B cell (primary cell): ENCODE results near the gene GIPR. TPM values are rescaled to one million over a fixed set of nuclear protein-coding genes. Genes with fewer than 3 reads are reported as not detected.

Experiments
- ATAC-seq: fragments of 200-7000 bp; cut with Tn5 transposase; one replicate; pipeline ENCODE4 v1.10.0; 2021; ENCODE audit warnings: low read depth, mild to moderate bottlenecking, moderate number of reproducible peaks, moderate library complexity
- CTCF ChIA-PET: fragments of 350-600 bp; sonication (Branson Sonifier 250); formaldehyde crosslinking; loops from one replicate; lab custom pipeline; 2021; ENCODE audit warnings: antibody characterized with exemption, inconsistent platforms; lab: Charles Lee
- POLR2A ChIA-PET: fragments of 350-600 bp; sonication (Branson Sonifier 250); formaldehyde crosslinking; loops from one replicate; lab custom pipeline; 2021; ENCODE audit warnings: antibody characterized with exemption; lab: Charles Lee
- DNase-seq: peaks from one replicate; pipeline ENCODE4 v3.0.0; 2013
- H2AFZ ChIP-seq: 2 replicates; pipeline ENCODE4 v1.6.1; 2012; ENCODE audit warnings: mild to moderate bottlenecking, low read depth, low read length; ENCODE audit not compliant: insufficient read depth, poor library complexity, severe bottlenecking
- H3K27ac ChIP-seq, 2 donors: 1 replicate in 1 of 2; 2 replicates in 1 of 2; pipeline ENCODE4 v1.5.1; 2012 to 2013; ENCODE audit warnings: low read length in 2 of 2, mild to moderate bottlenecking in 2 of 2, moderate library complexity in 1 of 2
- H3K27me3 ChIP-seq, 4 experiments: fragments of 200-600 bp in 1 of 4; sonication (generic) in 1 of 4; replicated peaks in 1 of 4; 1 replicate in 2 of 4; 2 replicates in 2 of 4; pipeline versions ENCODE4 v1.6.1 to v1.7.0; 2013 to 2016; ENCODE audit warnings: low read length in 3 of 4, mild to moderate bottlenecking in 2 of 4, mixed read lengths in 1 of 4, moderate library complexity in 1 of 4; ENCODE audit not compliant: insufficient read depth in 4 of 4, control insufficient read depth in 3 of 4; ENCODE audit errors: control extremely low read depth in 1 of 4
- H3K36me3 ChIP-seq, 2 experiments: replicated peaks in 1 of 2; 1 replicate in 1 of 2; 2 replicates in 1 of 2; pipeline versions ENCODE4 v1.6.1 to v1.7.1; 2013; ENCODE audit warnings: low read length in 1 of 2; ENCODE audit not compliant: insufficient read depth in 2 of 2, control insufficient read depth in 1 of 2; ENCODE audit errors: control extremely low read depth in 1 of 2, extremely low read depth in 1 of 2
- H3K4me1 ChIP-seq, 2 donors: fragments of 200-600 bp in 1 of 2; sonication (generic) in 1 of 2; 1 replicate in 1 of 2; 2 replicates in 1 of 2; pipeline versions ENCODE4 v1.5.1 to v1.6.1; 2013 to 2017; ENCODE audit warnings: low read length in 2 of 2; ENCODE audit not compliant: control insufficient read depth in 2 of 2, insufficient read depth in 2 of 2
- H3K4me2 ChIP-seq: replicated peaks from 2 replicates; pipeline ENCODE3; 2012; ENCODE audit warnings: mild to moderate bottlenecking, low read depth, low read length; ENCODE audit not compliant: poor library complexity, severe bottlenecking
- H3K4me3 ChIP-seq, 5 experiments: fragments of 200-600 bp in 1 of 5; sonication (generic) in 1 of 5; 1 replicate in 3 of 5; 2 replicates in 2 of 5; pipeline versions ENCODE4 v1.5.1 to v1.7.0; 2011 to 2016; ENCODE audit warnings: low read length in 4 of 5, mild to moderate bottlenecking in 4 of 5, low read depth in 2 of 5, control low read depth in 1 of 5, moderate library complexity in 1 of 5; ENCODE audit not compliant: insufficient read depth in 1 of 5; ENCODE audit errors: control extremely low read depth in 1 of 5, extremely low read depth in 1 of 5
- H3K79me2 ChIP-seq: fragments of 200-600 bp; sonication (generic); one replicate; pipeline ENCODE4 v1.6.0; 2016; ENCODE audit warnings: low read length; ENCODE audit not compliant: control insufficient read depth, insufficient read depth
- H3K9ac ChIP-seq: fragments of 200-600 bp; sonication (generic); 2 replicates; pipeline ENCODE4 v1.6.1; 2017; ENCODE audit warnings: mild to moderate bottlenecking, low read length, moderate library complexity
- H3K9me3 ChIP-seq, 3 donors: one replicate each; pipeline versions ENCODE4 v1.6.1 to v1.7.1; 2013; ENCODE audit warnings: low read length in 2 of 3; ENCODE audit not compliant: control insufficient read depth in 2 of 3, insufficient read depth in 1 of 3; ENCODE audit errors: control extremely low read depth in 1 of 3
- H4K20me1 ChIP-seq: 2 replicates; pipeline ENCODE4 v1.6.0; 2012; ENCODE audit warnings: mild to moderate bottlenecking, low read length; ENCODE audit not compliant: insufficient read depth, control insufficient read depth, poor library complexity, severe bottlenecking
- H3K27ac Mint-ChIP-seq: one replicate; pipeline ENCODE4 v1.8.0; 2021; ENCODE audit warnings: mixed read lengths
- H3K27me3 Mint-ChIP-seq: one replicate; pipeline ENCODE4 v1.8.0; 2021; ENCODE audit warnings: mixed read lengths
- H3K4me1 Mint-ChIP-seq: one replicate; pipeline ENCODE4 v1.8.0; 2021; ENCODE audit warnings: mixed read lengths
- H3K4me3 Mint-ChIP-seq: one replicate; pipeline ENCODE4 v1.8.0; 2021; ENCODE audit warnings: mixed read lengths
- H3K9me3 Mint-ChIP-seq: one replicate; pipeline ENCODE4 v1.8.0; 2022; ENCODE audit warnings: mixed read lengths; ENCODE audit not compliant: insufficient read depth
- EZH2 ChIP-seq: IDR thresholded peaks from 2 replicates; pipeline ENCODE4 v1.6.1; 2012; ENCODE audit warnings: borderline replicate concordance, low read depth, mild to moderate bottlenecking, moderate library complexity, low read length; ENCODE audit not compliant: insufficient read depth, poor library complexity, severe bottlenecking
- WGBS: methylation state at CpG from one replicate; pipeline ENCODE4 v1.1.5; 2013; ENCODE audit warnings: missing lambda C conversion rate; ENCODE audit not compliant: insufficient coverage; 5-methylcytosine and 5-hydroxymethylcytosine counted together
- intact Hi-C: fragments of 100-400 bp; cut with micrococcal nuclease; formaldehyde crosslinking; loops from one replicate; pipeline ENCODE4 v1.10.0; 2022
- polyA plus RNA-seq: library from polyadenylated mRNA; depleted of rRNA; stranded (reverse); fragments of >200 nt; gene quantifications from 2 replicates; pipeline ENCODE4 v1.2.3, GENCODE V29; 2012
- total RNA-seq, 2 donors: library from RNA; stranded (reverse); fragments of 120-200 nt in 1 of 2; gene quantifications; 1 replicate in 1 of 2; 2 replicates in 1 of 2; pipeline versions ENCODE4 v1.2.3 to v1.2.4, GENCODE V29; 2013 to 2022
- TF ChIP-seq, protein P1 (sequence below): fragments of 200-600 bp; IDR thresholded peaks from one replicate; pipeline ENCODE4 v1.8.0; 2022; ENCODE audit warnings: antibody characterized with exemption, mild to moderate bottlenecking

The GIPR gene
- total and polyA plus RNA-seq, 2 donors (not counting 1 experiment from before 2014, with no cell fraction given): 0.43 to 2.3 TPM

DNA sequence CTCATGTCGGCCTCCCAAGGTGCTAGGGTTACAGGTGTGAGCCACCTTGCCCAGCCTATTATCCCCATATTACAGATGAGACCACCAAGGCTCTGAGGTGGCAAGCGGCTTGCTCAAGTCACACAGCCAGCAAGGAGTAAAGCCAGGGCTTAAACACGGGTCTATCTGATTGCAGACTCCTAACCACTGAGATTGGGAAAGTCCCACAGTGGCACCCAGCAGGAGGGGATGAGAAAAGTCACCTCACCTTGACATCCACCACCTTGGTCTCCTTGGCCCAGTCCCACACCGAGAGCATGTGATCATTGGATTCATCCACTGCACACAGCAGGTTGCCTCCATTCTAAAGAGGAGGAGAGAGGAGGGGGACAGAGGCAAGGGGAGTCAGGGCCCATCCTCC is 38.3 kb upstream of the GIPR start:
- DNase-seq: no peak
- H3K9me3 Mint-ChIP-seq: no peaks in the 10 kb centered on the region
- Histone ChIP-seq H3K9ac (no peak overlapping the region), H3K9me3 (no peaks in the 10 kb centered on the region), H3K4me2 (no peak overlapping the region), H3K4me1 (no peaks in the 10 kb centered on the region), H3K27ac (no peak overlapping the region), H3K79me2 (no peaks in the 10 kb centered on the region), H3K36me3 (peaks cover 5 to 28% of the 10 kb centered on the region in 2 experiments), H2AFZ (no peak overlapping the region), H3K27me3 (no peaks in the 10 kb centered on the region), H3K4me3 (no peak overlapping the region), H4K20me1 (no peaks in the 10 kb centered on the region)
- H3K27me3 Mint-ChIP-seq: no peaks in the 10 kb centered on the region
- TF ChIP-seq EZH2: no peak
- WGBS: 90% methylated on average over 2 of the region's 4 CpGs
- CTCF ChIA-PET: no interaction called here
- H3K27ac Mint-ChIP-seq: no peak overlapping the region
- POLR2A ChIA-PET: no interaction called here
- H3K4me3 Mint-ChIP-seq: no peak overlapping the region
- intact Hi-C loops: no loop called here
- no peak for ATAC-seq
- peaks cover 1% of the 10 kb centered on the region for H3K4me1 Mint-ChIP-seq

DNA sequence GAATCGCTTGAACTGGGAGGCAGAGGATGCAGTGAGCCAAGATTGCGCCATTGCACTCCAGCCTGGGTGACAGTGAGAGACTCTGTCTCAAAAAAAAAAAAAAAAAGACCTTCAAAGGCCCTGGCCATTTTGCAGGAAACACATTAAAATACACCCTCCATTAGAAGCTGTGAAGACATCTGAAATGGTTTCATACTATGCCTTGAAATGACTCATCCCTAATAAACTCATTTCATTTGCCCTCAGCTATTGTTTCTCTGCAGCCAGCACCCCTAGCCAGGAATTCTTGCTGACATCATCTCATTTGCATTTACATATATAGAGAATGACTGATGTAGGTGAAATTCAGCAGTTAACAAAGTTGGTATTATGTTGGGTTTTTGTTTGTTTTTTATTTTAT is 37.6 kb upstream of the GIPR start:
- H3K27me3 Mint-ChIP-seq: no peaks in the 10 kb centered on the region
- H3K79me2 ChIP-seq: no peaks in the 10 kb centered on the region
- no peak overlapping the region for H3K4me3 Mint-ChIP-seq
- ChIA-PET POLR2A (no interaction called here), CTCF (interaction anchor here (1.1 to 1.8 kb wide), 4 partner anchors 12 to 32 kb away, joined by 3 to 8 read pairs (median 4); no protein-coding TSS in a partner anchor)
- 86% methylated on average over 2 of the region's 2 CpGs for WGBS
- no peaks in the 10 kb centered on the region for H3K9me3 ChIP-seq
- H3K4me2 ChIP-seq: no peak overlapping the region
- no peak overlapping the region for H3K9ac ChIP-seq
- no peaks in the 10 kb centered on the region for H3K9me3 Mint-ChIP-seq
- H4K20me1 ChIP-seq: no peaks in the 10 kb centered on the region
- no peak for DNase-seq
- no peaks in the 10 kb centered on the region for H3K27me3 ChIP-seq
- H2AFZ ChIP-seq: no peak overlapping the region
- peaks cover 5 to 26% of the 10 kb centered on the region in 2 experiments for H3K36me3 ChIP-seq
- no peak overlapping the region for H3K4me3 ChIP-seq
- H3K4me1 ChIP-seq: no peaks in the 10 kb centered on the region
- no peak overlapping the region for H3K27ac ChIP-seq
- H3K4me1 Mint-ChIP-seq: peaks cover 1% of the 10 kb centered on the region
- TF ChIP-seq, protein P1, sequence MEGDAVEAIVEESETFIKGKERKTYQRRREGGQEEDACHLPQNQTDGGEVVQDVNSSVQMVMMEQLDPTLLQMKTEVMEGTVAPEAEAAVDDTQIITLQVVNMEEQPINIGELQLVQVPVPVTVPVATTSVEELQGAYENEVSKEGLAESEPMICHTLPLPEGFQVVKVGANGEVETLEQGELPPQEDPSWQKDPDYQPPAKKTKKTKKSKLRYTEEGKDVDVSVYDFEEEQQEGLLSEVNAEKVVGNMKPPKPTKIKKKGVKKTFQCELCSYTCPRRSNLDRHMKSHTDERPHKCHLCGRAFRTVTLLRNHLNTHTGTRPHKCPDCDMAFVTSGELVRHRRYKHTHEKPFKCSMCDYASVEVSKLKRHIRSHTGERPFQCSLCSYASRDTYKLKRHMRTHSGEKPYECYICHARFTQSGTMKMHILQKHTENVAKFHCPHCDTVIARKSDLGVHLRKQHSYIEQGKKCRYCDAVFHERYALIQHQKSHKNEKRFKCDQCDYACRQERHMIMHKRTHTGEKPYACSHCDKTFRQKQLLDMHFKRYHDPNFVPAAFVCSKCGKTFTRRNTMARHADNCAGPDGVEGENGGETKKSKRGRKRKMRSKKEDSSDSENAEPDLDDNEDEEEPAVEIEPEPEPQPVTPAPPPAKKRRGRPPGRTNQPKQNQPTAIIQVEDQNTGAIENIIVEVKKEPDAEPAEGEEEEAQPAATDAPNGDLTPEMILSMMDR: no peak
- TF ChIP-seq EZH2: no peak
- ATAC-seq: no peak
- no peak overlapping the region for H3K27ac Mint-ChIP-seq
- intact Hi-C loops: no loop called here
